Stimulated activated CD8-positive, alpha-beta memory T cell treated with anti-CD3 and anti-CD28 coated beads, Interleukin-12 subunit alpha, Interleukin-12 subunit beta, amount 100 ng/mL, for 24 hours (primary cell): ENCODE results near the gene PXK.

Experiments used
- DNase-seq: peaks from one replicate; pipeline ENCODE4 v3.0.0-alpha.2; 2020; ENCODE audit errors: extremely low read depth

Gene PXK

GRCh38 chr3:58347984-58348383 is 15.3 kb downstream of the PXK start:
- DNase-seq: no peak

- no peak for DNase-seq
These were observed 17.3 kb downstream of the PXK start for GRCh38 chr3:58349792-58350626.

DNA sequence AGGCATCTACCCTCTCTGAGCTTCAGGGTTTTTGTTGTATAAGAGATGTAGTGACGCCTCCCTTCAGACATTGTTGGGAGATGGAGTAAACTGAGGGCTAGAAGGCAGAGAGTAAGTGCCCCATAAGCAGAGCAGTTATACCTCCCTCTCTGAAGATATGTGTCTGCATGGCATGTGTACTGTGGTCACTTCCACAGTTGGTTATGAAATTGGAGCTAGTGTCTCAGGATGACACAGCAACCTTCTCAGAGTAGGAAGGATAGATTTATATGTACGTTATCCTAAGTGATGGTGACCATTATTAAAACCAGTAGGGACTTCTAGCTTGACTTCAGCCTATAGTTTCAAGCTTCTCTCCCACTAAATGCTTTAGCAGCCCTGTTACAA is 17.9 kb downstream of the PXK start:
- no peak for DNase-seq

DNA sequence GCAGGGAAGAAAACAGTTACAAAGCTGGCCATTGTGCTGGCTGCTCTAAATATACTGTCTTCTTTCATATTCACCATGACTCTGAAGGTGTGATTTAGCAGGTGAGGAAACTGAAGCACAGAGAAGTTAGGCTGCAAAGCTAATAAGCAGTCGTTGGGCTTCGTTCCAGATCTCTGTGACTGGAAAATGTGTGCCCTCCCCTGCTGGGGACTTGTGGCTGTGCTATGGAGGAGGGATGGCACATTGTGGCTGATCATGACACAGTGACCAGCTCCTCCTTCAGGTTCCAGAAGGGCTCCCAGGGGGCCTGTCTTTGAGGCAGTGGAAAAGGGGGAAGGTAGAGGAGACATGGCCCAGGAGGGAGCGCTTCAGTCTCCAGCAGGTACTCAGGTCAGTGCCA is 19.2 kb downstream of the PXK start:
- no peak for DNase-seq

GRCh38 chr3:58352626-58353025 is 19.9 kb downstream of the PXK start:
- no peak for DNase-seq

DNA sequence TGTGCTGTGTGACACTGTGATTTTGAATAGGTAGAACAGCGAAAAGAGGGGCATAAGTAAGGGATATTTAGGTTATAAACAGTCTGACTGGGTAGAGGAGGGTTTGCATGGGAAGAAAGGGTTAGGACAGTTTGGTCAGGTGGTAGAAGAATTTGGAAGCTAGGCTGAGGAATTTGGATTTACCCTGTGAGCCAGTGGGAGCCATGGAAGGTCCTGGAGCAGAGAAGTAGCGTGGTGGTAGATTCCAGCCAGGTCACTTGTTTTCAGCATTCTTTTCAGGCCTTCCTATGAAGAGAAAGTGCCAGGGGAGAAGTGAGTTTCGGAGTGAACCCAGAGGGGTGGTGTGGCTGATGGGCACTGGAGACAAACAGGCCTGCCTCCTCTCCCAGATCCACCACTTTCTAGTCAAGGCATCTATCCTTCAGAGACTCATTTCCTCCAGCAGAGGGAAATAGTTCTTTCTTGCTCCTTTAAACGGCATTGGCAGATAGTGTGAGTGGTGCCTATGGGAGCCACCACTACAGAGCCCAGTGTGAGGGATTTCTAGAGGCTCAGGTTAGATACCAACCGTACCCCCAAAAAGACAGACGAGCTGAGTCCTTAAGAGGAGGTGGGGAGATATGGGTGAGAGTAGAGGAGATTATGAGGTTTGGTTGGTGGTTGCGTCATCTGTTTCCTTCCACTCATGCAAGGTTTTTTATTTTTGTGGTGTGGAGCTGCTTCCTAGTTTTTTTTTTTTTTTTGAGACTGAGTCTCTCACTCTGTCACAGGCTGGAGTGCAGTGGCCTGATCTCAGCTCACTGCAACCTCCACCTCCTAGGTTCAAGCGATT is 21.2 kb downstream of the PXK start:
- DNase-seq: no peak

DNA sequence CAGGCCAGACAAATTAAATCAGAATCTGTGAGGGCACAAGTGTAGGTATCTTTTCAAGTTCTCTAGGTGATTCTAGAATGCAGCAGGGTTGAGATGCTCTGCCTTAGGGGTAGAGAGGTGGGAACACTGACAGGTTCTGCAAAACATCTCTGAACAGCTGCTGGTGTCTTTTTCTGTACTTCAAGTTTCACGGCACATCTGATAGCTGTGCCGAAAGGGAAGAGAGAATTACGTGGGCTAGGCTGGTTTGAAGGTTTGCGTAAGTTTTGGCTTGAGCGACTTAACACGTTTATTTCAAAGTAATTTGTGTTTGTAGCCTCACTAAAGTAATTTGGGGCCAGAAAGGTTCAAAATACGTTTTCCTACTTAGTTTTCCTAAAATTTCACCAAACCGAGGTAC is 22.5 kb downstream of the PXK start:
- DNase-seq: no peak

- DNase-seq: no peak
These were observed 23.4 kb downstream of the PXK start for GRCh38 chr3:58356054-58356453.

DNA sequence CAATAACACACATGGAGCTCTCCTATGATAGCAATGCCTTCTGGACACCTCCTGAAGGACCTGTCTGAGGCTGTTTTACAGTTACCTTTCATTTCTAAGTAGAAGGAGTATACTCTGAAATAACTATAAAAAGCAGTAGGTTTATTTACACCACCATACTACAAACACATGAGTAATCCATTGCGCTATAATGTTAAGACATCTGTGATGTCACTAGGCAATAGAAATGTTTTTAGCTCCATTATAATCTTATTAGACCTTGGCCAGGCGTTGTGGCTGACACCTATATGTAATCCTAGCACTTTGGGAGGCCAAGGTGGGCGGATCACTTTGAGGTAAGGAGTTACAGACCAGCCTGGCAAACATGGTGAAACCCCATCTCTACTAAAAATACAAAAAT is 24.7 kb downstream of the PXK start:
- no peak for DNase-seq

GRCh38 chr3:58358092-58358491 is 25.4 kb downstream of the PXK start:
- no peak for DNase-seq

- DNase-seq: no peak
These were observed 26.1 kb downstream of the PXK start for GRCh38 chr3:58358808-58359207.

DNA sequence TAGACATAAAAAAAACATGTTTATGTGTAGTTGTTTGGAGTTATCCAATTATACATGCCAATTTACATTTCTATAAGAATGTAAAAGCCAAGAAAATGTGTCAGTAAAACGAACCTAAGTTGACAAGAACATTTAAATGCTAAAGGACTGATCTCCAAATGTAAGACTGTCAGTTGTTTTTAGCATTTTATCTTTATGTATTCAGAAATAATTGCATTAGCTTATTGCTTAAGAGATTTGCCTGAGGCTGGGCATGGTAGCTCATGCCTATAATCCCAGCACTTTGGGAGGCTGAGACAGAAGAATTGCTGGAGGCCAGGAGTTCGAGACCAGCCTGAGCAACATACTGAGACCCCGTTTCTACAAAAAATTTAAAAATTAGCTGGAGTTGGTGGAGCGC is 26.9 kb downstream of the PXK start:
- no peak for DNase-seq

- DNase-seq: no peak
These were observed 29.2 kb downstream of the PXK start for GRCh38 chr3:58361866-58362265.

GRCh38 chr3:58366699-58367098 is 34.0 kb downstream of the PXK start:
- no peak for DNase-seq

DNA sequence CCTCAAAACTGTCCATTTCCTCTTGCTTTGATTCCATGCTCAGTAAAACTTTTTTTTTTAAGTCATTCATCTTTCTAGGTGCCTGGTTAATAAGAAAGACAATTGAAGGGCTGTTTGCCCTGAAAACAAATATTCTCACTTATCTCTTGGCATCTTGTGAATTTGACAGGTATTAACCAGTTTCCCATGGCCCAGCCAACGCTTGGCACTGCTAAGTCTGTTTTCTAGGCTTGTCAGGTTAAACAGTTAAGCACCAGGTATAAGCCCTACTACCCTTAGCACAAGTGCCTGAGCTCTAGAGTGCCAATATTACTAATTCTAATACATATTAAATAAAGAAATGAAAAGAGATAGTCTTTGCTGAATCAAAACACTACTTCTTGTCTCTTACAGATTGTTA is 36.3 kb downstream of the PXK start:
- no peak for DNase-seq

- DNase-seq: no peak
These were observed 37.2 kb downstream of the PXK start for GRCh38 chr3:58369876-58370275.

DNA sequence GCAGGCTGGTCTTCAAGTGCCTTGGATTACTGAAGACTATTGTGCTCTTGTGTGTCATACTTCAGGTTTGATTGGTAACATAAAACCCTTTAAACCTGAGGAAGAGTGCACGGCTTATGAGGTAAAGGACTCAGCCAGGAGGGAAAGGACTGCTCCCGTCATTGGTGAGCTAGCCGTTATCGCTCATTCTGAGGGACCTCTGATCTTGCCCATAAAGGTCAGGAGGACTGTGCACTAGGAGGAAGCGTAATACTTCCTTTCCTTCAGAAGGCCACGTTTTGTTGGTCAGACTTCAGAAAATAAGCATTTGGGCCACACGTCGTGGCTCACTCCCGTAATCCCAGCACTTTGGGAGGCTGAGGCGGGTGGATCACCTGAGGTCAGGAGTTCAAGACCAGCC is 37.7 kb downstream of the PXK start:
- no peak for DNase-seq

- DNase-seq: no peak
These were observed 39.1 kb downstream of the PXK start for GRCh38 chr3:58371754-58372153.

GRCh38 chr3:58375254-58375653 is 42.6 kb downstream of the PXK start:
- no peak for DNase-seq

GRCh38 chr3:58377168-58377567 is 44.5 kb downstream of the PXK start:
- DNase-seq: no peak

- DNase-seq: no peak
These were observed 45.1 kb downstream of the PXK start for GRCh38 chr3:58377750-58378149.

GRCh38 chr3:58379351-58380073 is 46.8 kb downstream of the PXK start:
- DNase-seq: no peak

GRCh38 chr3:58383476-58383875 is 50.8 kb downstream of the PXK start:
- DNase-seq: no peak
